Nephron progenitor cell (in vitro differentiated cells): Measurements from ENCODE around the gene CETN2.
A peak's percentile ranks its signal among the peaks of the same experiment; 100 is the strongest.
"Not testable (repeated sequence)": the region's sequence is repeated elsewhere in the genome, so short reads cannot be mapped to it uniquely, and the experiment has no call there.

Source experiments
- DNase-seq: peaks from one replicate; pipeline ENCODE4 v3.0.0; 2021
- H3K27ac Mint-ChIP-seq: 2 replicates; pipeline ENCODE4 v1.8.0; 2021; ENCODE audit warnings: mild to moderate bottlenecking, moderate library complexity, mixed read lengths
- H3K27me3 Mint-ChIP-seq: 2 replicates; pipeline ENCODE4 v1.8.0; 2021; ENCODE audit warnings: mild to moderate bottlenecking, low read depth, mixed read lengths; ENCODE audit not compliant: poor library complexity
- H3K36me3 Mint-ChIP-seq: 2 replicates; pipeline ENCODE4 v1.8.0; 2021; ENCODE audit warnings: low read depth, mixed read lengths
- H3K4me1 Mint-ChIP-seq: 2 replicates; pipeline ENCODE4 v1.8.0; 2021; ENCODE audit warnings: mixed read lengths
- H3K4me3 Mint-ChIP-seq: 2 replicates; pipeline ENCODE4 v1.8.0; 2021; ENCODE audit warnings: mild to moderate bottlenecking, moderate library complexity, mixed read lengths
- H3K9me3 Mint-ChIP-seq: 2 replicates; pipeline ENCODE4 v1.8.0; 2021; ENCODE audit warnings: mild to moderate bottlenecking, moderate library complexity, mixed read lengths
- TF ChIP-seq, protein P1 (sequence below): fragments of 200-600 bp; sonication (generic); IDR thresholded peaks from 2 replicates; pipeline ENCODE4 v1.5.0; 2021; ENCODE audit warnings: antibody characterized with exemption

The CETN2 gene

GRCh38 chrX:152842772-152843338 lies 12.3 kb upstream of the CETN2 start:
- TF ChIP-seq, protein P1, sequence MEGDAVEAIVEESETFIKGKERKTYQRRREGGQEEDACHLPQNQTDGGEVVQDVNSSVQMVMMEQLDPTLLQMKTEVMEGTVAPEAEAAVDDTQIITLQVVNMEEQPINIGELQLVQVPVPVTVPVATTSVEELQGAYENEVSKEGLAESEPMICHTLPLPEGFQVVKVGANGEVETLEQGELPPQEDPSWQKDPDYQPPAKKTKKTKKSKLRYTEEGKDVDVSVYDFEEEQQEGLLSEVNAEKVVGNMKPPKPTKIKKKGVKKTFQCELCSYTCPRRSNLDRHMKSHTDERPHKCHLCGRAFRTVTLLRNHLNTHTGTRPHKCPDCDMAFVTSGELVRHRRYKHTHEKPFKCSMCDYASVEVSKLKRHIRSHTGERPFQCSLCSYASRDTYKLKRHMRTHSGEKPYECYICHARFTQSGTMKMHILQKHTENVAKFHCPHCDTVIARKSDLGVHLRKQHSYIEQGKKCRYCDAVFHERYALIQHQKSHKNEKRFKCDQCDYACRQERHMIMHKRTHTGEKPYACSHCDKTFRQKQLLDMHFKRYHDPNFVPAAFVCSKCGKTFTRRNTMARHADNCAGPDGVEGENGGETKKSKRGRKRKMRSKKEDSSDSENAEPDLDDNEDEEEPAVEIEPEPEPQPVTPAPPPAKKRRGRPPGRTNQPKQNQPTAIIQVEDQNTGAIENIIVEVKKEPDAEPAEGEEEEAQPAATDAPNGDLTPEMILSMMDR: no peak
- Mint-ChIP-seq H3K27me3 (no peaks in the 10 kb centered on the region), H3K36me3 (peaks cover 63% of the 10 kb centered on the region), H3K4me3 (no peak overlapping the region), H3K4me1 (peaks cover 13% of the 10 kb centered on the region), H3K9me3 (peaks cover 60% of the 10 kb centered on the region), H3K27ac (no peak overlapping the region)
- DNase-seq: no peak

GRCh38 chrX:152835470-152835869 lies 4.9 kb upstream of the CETN2 start:
- not testable (repeated sequence) for H3K4me3 Mint-ChIP-seq, H3K27ac Mint-ChIP-seq, H3K27me3 Mint-ChIP-seq, DNase-seq
- peaks cover 29% of the 10 kb centered on the region for H3K4me1 Mint-ChIP-seq
- peaks cover 74% of the 10 kb centered on the region for H3K36me3 Mint-ChIP-seq
- peaks cover 80% of the 10 kb centered on the region for H3K9me3 Mint-ChIP-seq

GRCh38 chrX:152833378-152833777 lies 2.8 kb upstream of the CETN2 start:
- H3K4me3 Mint-ChIP-seq: peak overlapping the region; percentile 65
- H3K9me3 Mint-ChIP-seq: peaks cover 76% of the 10 kb centered on the region
- no peak for DNase-seq
- peak overlapping the region; percentile 83 for H3K27ac Mint-ChIP-seq
- peaks cover 40% of the 10 kb centered on the region for H3K4me1 Mint-ChIP-seq
- peaks cover 59% of the 10 kb centered on the region for H3K36me3 Mint-ChIP-seq
- TF ChIP-seq, protein P1: no peak
- no peaks in the 10 kb centered on the region for H3K27me3 Mint-ChIP-seq

DNA sequence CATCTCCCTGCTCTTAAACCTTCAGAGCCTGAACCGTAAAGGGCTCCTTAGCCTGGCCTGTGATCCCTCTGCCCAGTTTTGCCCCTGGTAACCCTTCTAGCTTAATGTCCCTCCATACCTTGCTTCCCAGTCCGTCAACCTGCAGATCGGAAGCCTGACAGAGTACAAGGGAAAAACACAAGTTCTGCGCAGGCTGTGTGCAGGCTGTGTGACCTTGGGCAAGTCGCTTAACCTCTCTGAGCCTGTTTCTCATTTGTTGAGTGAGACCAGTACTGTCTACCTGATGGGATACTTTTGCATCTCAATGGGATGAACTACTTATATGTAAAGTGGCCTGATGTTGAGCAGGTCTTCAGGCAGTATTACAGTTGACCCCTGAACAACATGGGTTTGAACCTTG lies 2.0 kb upstream of the CETN2 start:
- TF ChIP-seq, protein P1: no peak
- DNase-seq: no peak
- Mint-ChIP-seq H3K4me3 (peak overlapping the region; percentile 98), H3K9me3 (peaks cover 69% of the 10 kb centered on the region), H3K4me1 (peaks cover 40% of the 10 kb centered on the region), H3K27me3 (no peaks in the 10 kb centered on the region), H3K36me3 (peaks cover 51% of the 10 kb centered on the region), H3K27ac (peak overlapping the region; percentile 97)

- Mint-ChIP-seq H3K4me1 (peaks cover 40% of the 10 kb centered on the region), H3K9me3 (peaks cover 62% of the 10 kb centered on the region), H3K4me3 (peak overlapping the region; percentile 98), H3K27ac (peak overlapping the region; percentile 97), H3K36me3 (peaks cover 40% of the 10 kb centered on the region), H3K27me3 (no peaks in the 10 kb centered on the region)
- TF ChIP-seq, protein P1: no peak
- no peak for DNase-seq
Observed at GRCh38 chrX:152831391-152831790, 834 bp upstream of the CETN2 start.

DNA sequence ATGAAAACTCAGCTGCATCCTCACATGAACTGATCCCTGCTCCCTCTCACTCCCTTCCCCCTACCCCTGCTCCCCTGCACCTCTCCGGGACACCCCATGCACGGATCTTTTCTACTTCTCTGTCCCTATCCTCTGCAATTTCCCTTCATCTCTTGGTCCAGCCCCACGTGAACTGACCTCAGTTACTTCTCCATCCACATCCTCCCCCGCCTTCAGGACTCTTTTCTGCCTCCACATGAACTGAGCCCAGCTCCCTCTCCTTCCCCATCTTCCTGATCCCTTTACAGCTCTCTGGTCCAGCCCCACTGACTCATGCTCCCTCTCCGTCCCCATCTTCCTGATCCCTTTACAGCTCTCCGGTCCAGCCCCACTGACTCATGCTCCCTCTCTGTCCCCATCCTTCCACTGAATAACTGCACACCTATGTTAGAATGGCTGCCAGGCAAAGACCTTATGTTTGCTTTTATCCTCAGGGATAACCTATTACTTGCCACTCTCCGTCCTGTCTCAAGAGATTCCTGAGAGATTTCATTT lies 5.6 kb downstream of the CETN2 start:
- peaks cover 4% of the 10 kb centered on the region for H3K36me3 Mint-ChIP-seq
- no peak overlapping the region for H3K4me3 Mint-ChIP-seq

More for the DNA sequence above, 5.6 kb downstream of the CETN2 start:
- H3K27me3 Mint-ChIP-seq: no peaks in the 10 kb centered on the region
- DNase-seq: no peak
- peaks cover 25% of the 10 kb centered on the region for H3K9me3 Mint-ChIP-seq
- H3K27ac Mint-ChIP-seq: no peak overlapping the region
- TF ChIP-seq, protein P1: no peak
- H3K4me1 Mint-ChIP-seq: peaks cover 9% of the 10 kb centered on the region
